IMR-90 (cell line): ENCODE measurements around the gene LDAH. TPM values are rescaled to one million over a fixed set of nuclear protein-coding genes. Genes with fewer than 3 reads are reported as not detected.

ENCODE experiments used
- ATAC-seq: fragments of 200-7000 bp; cut with Tn5 transposase; 2 replicates; pipeline ENCODE4 v1.9.1; 2020; ENCODE audit warnings: low read depth, mild to moderate bottlenecking, moderate library complexity
- BruUV-seq: library from RNA; stranded (reverse); fragments of 400-500 nt; replicated peaks from 2 replicates; lab custom pipeline; 2021; lab: Mats Ljungman, UMichigan
- CTCF ChIA-PET: fragments of 300-600 bp; formaldehyde crosslinking; extraction: SDS; loops from one replicate; lab custom pipeline; 2021; ENCODE audit warnings: antibody characterized with exemption; lab: Yijun Ruan, JAX
- POLR2A ChIA-PET: fragments of 300-600 bp; sonication (Branson Sonifier 250); formaldehyde crosslinking; loops from one replicate; lab custom pipeline; 2022; ENCODE audit warnings: antibody characterized with exemption; ENCODE audit not compliant: unreplicated experiment; lab: Charles Lee
- DNase-seq: peaks from one replicate; pipeline ENCODE4 v3.0.0; 2013
- H2AFZ ChIP-seq: replicated peaks from 2 replicates; pipeline ENCODE3; 2013; ENCODE audit warnings: low read length, mild to moderate bottlenecking; ENCODE audit not compliant: poor library complexity
- H2AK5ac ChIP-seq: 2 replicates; pipeline ENCODE4 v1.6.1; 2013; ENCODE audit warnings: low read depth, low read length, inconsistent platforms
- H2AK9ac ChIP-seq: replicated peaks from 2 replicates; pipeline ENCODE3; 2013; ENCODE audit warnings: mild to moderate bottlenecking, low read depth, low read length, moderate library complexity; ENCODE audit not compliant: poor library complexity
- H2BK120ac ChIP-seq: 2 replicates; pipeline ENCODE4 v1.6.1; 2013; ENCODE audit warnings: low read depth, low read length, inconsistent platforms
- H2BK15ac ChIP-seq: 3 replicates; pipeline ENCODE4 v1.6.1; 2013; ENCODE audit warnings: low read depth, low read length, inconsistent platforms
- H2BK20ac ChIP-seq: 2 replicates; pipeline ENCODE4 v1.6.1; 2013; ENCODE audit warnings: low read depth, mild to moderate bottlenecking, inconsistent platforms, low read length, moderate library complexity
- H2BK5ac ChIP-seq: 2 replicates; pipeline ENCODE4 v1.6.1; 2013; ENCODE audit warnings: mild to moderate bottlenecking, low read depth, low read length, inconsistent platforms; ENCODE audit not compliant: poor library complexity, severe bottlenecking
- H3K14ac ChIP-seq: replicated peaks from 2 replicates; pipeline ENCODE4 v1.6.1; 2013; ENCODE audit warnings: low read depth, low read length, inconsistent platforms
- H3K18ac ChIP-seq: 2 replicates; pipeline ENCODE4 v1.6.1; 2013; ENCODE audit warnings: low read depth, low read length, control low read depth
- H3K23ac ChIP-seq: 2 replicates; pipeline ENCODE4 v1.6.1; 2013; ENCODE audit warnings: low read depth, low read length, inconsistent platforms
- H3K27ac ChIP-seq: 2 replicates; pipeline ENCODE4 v1.5.1; 2013; ENCODE audit warnings: mild to moderate bottlenecking, control low read depth, low read length; ENCODE audit not compliant: insufficient read depth
- H3K27me3 ChIP-seq: 2 replicates; pipeline ENCODE4 v1.6.1; 2013; ENCODE audit warnings: low read length; ENCODE audit not compliant: control insufficient read depth, insufficient read depth
- H3K36me3 ChIP-seq: 2 replicates; pipeline ENCODE4 v1.6.1; 2013; ENCODE audit warnings: low read length, mixed read lengths; ENCODE audit not compliant: control insufficient read depth, insufficient read depth
- H3K4ac ChIP-seq: 2 replicates; pipeline ENCODE4 v1.6.1; 2013; ENCODE audit warnings: low read depth, low read length, inconsistent platforms
- H3K4me1 ChIP-seq: 2 replicates; pipeline ENCODE4 v1.6.1; 2013; ENCODE audit warnings: low read length, mixed read lengths; ENCODE audit not compliant: control insufficient read depth, insufficient read depth
- H3K4me2 ChIP-seq: 2 replicates; pipeline ENCODE4 v1.6.1; 2013; ENCODE audit warnings: low read depth, mild to moderate bottlenecking, control low read depth, low read length, moderate library complexity
- H3K4me3 ChIP-seq: 2 replicates; pipeline ENCODE4 v1.5.1; 2013; ENCODE audit warnings: low read depth, mild to moderate bottlenecking, control low read depth, low read length, moderate library complexity; ENCODE audit not compliant: insufficient read depth
- H3K56ac ChIP-seq: 2 replicates; pipeline ENCODE4 v1.6.1; 2013; ENCODE audit warnings: low read length, inconsistent platforms; ENCODE audit not compliant: insufficient read depth; ENCODE audit errors: extremely low read depth
- H3K79me1 ChIP-seq, 2 experiments: 2 replicates each; pipeline ENCODE4 v1.6.1; 2013; ENCODE audit warnings: low read length in 2 of 2, inconsistent platforms in 1 of 2, low read depth in 1 of 2
- H3K9ac ChIP-seq: 2 replicates; pipeline ENCODE4 v1.6.1; 2013; ENCODE audit warnings: low read depth, low read length, control low read depth
- H3K9me1 ChIP-seq: 2 replicates; pipeline ENCODE4 v1.6.1; 2013; ENCODE audit warnings: low read length, inconsistent platforms; ENCODE audit not compliant: insufficient read depth
- H3K9me3 ChIP-seq: 2 replicates; pipeline ENCODE4 v1.6.1; 2013; ENCODE audit warnings: low read length; ENCODE audit not compliant: control insufficient read depth, insufficient read depth
- H4K20me1 ChIP-seq: 2 replicates; pipeline ENCODE4 v1.6.1; 2013; ENCODE audit warnings: low read length, inconsistent platforms; ENCODE audit not compliant: insufficient read depth
- H4K5ac ChIP-seq: 2 replicates; pipeline ENCODE4 v1.6.1; 2013; ENCODE audit warnings: mild to moderate bottlenecking, low read depth, low read length, control low read depth
- H4K8ac ChIP-seq, 2 experiments: 2 replicates each; pipeline ENCODE4 v1.6.1; 2013; ENCODE audit warnings: low read depth in 2 of 2, low read length in 2 of 2, control low read depth in 1 of 2, inconsistent platforms in 1 of 2
- H4K91ac ChIP-seq: 2 replicates; pipeline ENCODE4 v1.6.1; 2013; ENCODE audit warnings: low read depth, low read length, inconsistent platforms; ENCODE audit not compliant: insufficient read depth
- BHLHE40 ChIP-seq: fragments of 150-350 bp; IDR thresholded peaks from 2 replicates; pipeline ENCODE4 v1.6.1; 2016; ENCODE audit warnings: mild to moderate bottlenecking, low read depth, low read length
- CHD1 ChIP-seq: IDR thresholded peaks from 2 replicates; pipeline ENCODE4 v1.6.1; 2012; ENCODE audit warnings: low read depth, low read length, improper control_type of control experiment
- FOS ChIP-seq: fragments of 150-350 bp; IDR thresholded peaks from 2 replicates; pipeline ENCODE4 v1.6.1; 2016; ENCODE audit warnings: low read depth, low read length
- MAFK ChIP-seq: IDR thresholded peaks from 2 replicates; pipeline ENCODE4 v1.6.1; 2012; ENCODE audit warnings: low read depth, low read length, improper control_type of control experiment
- MAZ ChIP-seq: IDR thresholded peaks from 2 replicates; pipeline ENCODE4 v1.6.1; 2012; ENCODE audit warnings: low read depth, mild to moderate bottlenecking, low read length, improper control_type of control experiment, moderate library complexity, borderline replicate concordance
- MXI1 ChIP-seq: IDR thresholded peaks from 2 replicates; pipeline ENCODE4 v1.6.1; 2012; ENCODE audit warnings: low read depth, mild to moderate bottlenecking, low read length, moderate library complexity, borderline replicate concordance
- POLR2A ChIP-seq: IDR thresholded peaks from 2 replicates; pipeline ENCODE4 v1.6.1; 2012; ENCODE audit warnings: mild to moderate bottlenecking, low read depth, low read length
- RAD21 ChIP-seq: IDR thresholded peaks from 2 replicates; pipeline ENCODE4 v1.6.1; 2012; ENCODE audit warnings: low read length, improper control_type of control experiment
- RFX5 ChIP-seq: IDR thresholded peaks from 2 replicates; pipeline ENCODE4 v1.8.0; 2012; ENCODE audit warnings: low read depth, mild to moderate bottlenecking, low read length, moderate library complexity
- SMC3 ChIP-seq: fragments of 150-350 bp; IDR thresholded peaks from 2 replicates; pipeline ENCODE4 v1.6.1; 2016; ENCODE audit warnings: low read depth, mild to moderate bottlenecking, antibody characterized with exemption, low read length, moderate library complexity
- USF2 ChIP-seq: fragments of 150-350 bp; IDR thresholded peaks from 2 replicates; pipeline ENCODE4 v1.6.1; 2017; ENCODE audit warnings: mild to moderate bottlenecking, antibody characterized with exemption, low read length, low read depth
- WGBS, 2 experiments: methylation state at CpG; one replicate each; pipeline versions ENCODE4 v1.1.5 to v1.1.7; 2013; ENCODE audit warnings: missing lambda C conversion rate in 2 of 2; ENCODE audit not compliant: insufficient read length in 1 of 2; ENCODE audit errors: extremely low coverage in 2 of 2; 5-methylcytosine and 5-hydroxymethylcytosine counted together
- dilution Hi-C: fragments of 300-500 bp; cut with HindIII; formaldehyde crosslinking; loops from one replicate; pipeline ENCODE4 v1.14.3; 2018; ENCODE audit warnings: low sequenced_read_pairs; ENCODE audit not compliant: unreplicated experiment
- in situ Hi-C: fragments of 300-500 bp; cut with MboI; formaldehyde crosslinking; loops from 3 replicates; pipeline ENCODE4 v1.14.3; 2019; ENCODE audit warnings: low sequenced_read_pairs, inconsistent platforms, mixed read lengths
- intact Hi-C: fragments of 100-400 bp; cut with micrococcal nuclease; formaldehyde crosslinking; loops from 2 replicates; pipeline ENCODE4 v1.10.0; 2022
- polyA plus RNA-seq, 3 experiments: library from polyadenylated mRNA; depleted of rRNA; stranded (reverse); fragments of >200 nt; gene quantifications; 2 replicates each; pipeline ENCODE4 v1.2.3, GENCODE V29; 2012; ENCODE audit warnings: low replicate concordance in 1 of 3
- total RNA-seq: library from RNA; depleted of rRNA; stranded (reverse); fragments of >200 nt; gene quantifications from 2 replicates; pipeline ENCODE4 v1.2.3, GENCODE V29; 2012
- TF ChIP-seq, protein P1 (sequence below): fragments of 150-350 bp; IDR thresholded peaks from 2 replicates; pipeline ENCODE4 v1.6.1; 2016; ENCODE audit warnings: low read depth, mild to moderate bottlenecking, low read length, moderate library complexity, borderline replicate concordance
- TF ChIP-seq, protein P2 (sequence below): conservative IDR thresholded peaks from 2 replicates; pipeline ENCODE4 v1.5.1; 2012; ENCODE audit warnings: mild to moderate bottlenecking, low read depth, low read length, improper control_type of control experiment

LDAH gene
- total and polyA plus RNA-seq, 2 of the 4 experiments (the other 2 are of a cell fraction): 12.1 to 31.7 TPM

GRCh38 chr2:20650877-20651730 lies 171.8 kb downstream of the LDAH start, which contains the start of gene HS1BP3:
HS1BP3 (minus strand) TSS chr2:20651098; CDS start chr2:20651063, 35 bp downstream.
- dilution Hi-C loops (no loop called here), intact Hi-C loops (no loop called here), in situ Hi-C loops (loop anchor here (25.0 kb wide), 1 partner anchor 1111 kb away; no protein-coding TSS in a partner anchor)
- Histone ChIP-seq H2BK120ac (peak within 1 kb of the TSS; percentile 90), H3K9me3 (no peaks in the 10 kb centered on the region), H3K9ac (peak within 1 kb of the TSS; percentile 84), H3K4me2 (peak within 1 kb of the TSS; percentile 96), H3K14ac (peak within 1 kb of the TSS; percentile 99), H3K27me3 (peaks cover 14% of the 10 kb centered on the region), H2BK15ac (peak within 1 kb of the TSS; percentile 66; the same call in 1 of the 3 replicates), H3K56ac (peak within 1 kb of the TSS; percentile 94), H3K27ac (peak within 1 kb of the TSS; percentile 79), H2AFZ (peak within 1 kb of the TSS; percentile 100), H3K36me3 (no peaks in the 10 kb centered on the region), H3K79me1 (peaks cover 10 to 37% of the 10 kb centered on the region in 2 experiments; a peak in 3 of 4 replicates), H2AK9ac (peak within 1 kb of the TSS; percentile 97), H4K91ac (peak within 1 kb of the TSS; percentile 97), H2AK5ac (peak within 1 kb of the TSS; percentile 66), H3K18ac (peak within 1 kb of the TSS; percentile 88), H3K4me3 (peak within 1 kb of the TSS; percentile 91), H3K4me1 (peaks cover 9% of the 10 kb centered on the region), H4K5ac (peak within 1 kb of the TSS; percentile 96), H2BK5ac (peak within 1 kb of the TSS; percentile 75), H4K20me1 (peaks cover 5% of the 10 kb centered on the region; the same call in 1 of the 2 replicates), H3K9me1 (peaks cover 9% of the 10 kb centered on the region), H3K4ac (peak within 1 kb of the TSS; percentile 97), H2BK20ac (no peak within 1 kb of the TSS), H4K8ac (peak within 1 kb of the TSS; percentile 98), H3K23ac (peak within 1 kb of the TSS; percentile 78)
- 2% methylated on average over 43 of the region's 72 CpGs; no CpG with 5 or more reads in 1 of the 2 experiments for WGBS, 2 experiments
- ATAC-seq: peak; percentile 99
- peak; percentile 65 for DNase-seq
- ChIA-PET POLR2A (no interaction called here), CTCF (interaction anchor here (0.7 to 1.6 kb wide), 11 partner anchors 9 to 273 kb away, joined by 3 to 10 read pairs (median 4); no protein-coding TSS in a partner anchor)
- BruUV-seq: no TSS peak
- TF ChIP-seq MXI1: peak; percentile 12; the same call in 1 of the 2 replicates
- TF ChIP-seq RFX5: no peak
- TF ChIP-seq FOS: no peak
- peak; percentile 34 for TF ChIP-seq SMC3
- no peak for TF ChIP-seq MAFK
- TF ChIP-seq, protein P1, sequence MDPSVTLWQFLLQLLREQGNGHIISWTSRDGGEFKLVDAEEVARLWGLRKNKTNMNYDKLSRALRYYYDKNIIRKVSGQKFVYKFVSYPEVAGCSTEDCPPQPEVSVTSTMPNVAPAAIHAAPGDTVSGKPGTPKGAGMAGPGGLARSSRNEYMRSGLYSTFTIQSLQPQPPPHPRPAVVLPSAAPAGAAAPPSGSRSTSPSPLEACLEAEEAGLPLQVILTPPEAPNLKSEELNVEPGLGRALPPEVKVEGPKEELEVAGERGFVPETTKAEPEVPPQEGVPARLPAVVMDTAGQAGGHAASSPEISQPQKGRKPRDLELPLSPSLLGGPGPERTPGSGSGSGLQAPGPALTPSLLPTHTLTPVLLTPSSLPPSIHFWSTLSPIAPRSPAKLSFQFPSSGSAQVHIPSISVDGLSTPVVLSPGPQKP: no peak
- TF ChIP-seq RAD21: peak; percentile 49
- peak; percentile 94; the same call in 1 of the 2 replicates for TF ChIP-seq MAZ
- TF ChIP-seq, protein P2, sequence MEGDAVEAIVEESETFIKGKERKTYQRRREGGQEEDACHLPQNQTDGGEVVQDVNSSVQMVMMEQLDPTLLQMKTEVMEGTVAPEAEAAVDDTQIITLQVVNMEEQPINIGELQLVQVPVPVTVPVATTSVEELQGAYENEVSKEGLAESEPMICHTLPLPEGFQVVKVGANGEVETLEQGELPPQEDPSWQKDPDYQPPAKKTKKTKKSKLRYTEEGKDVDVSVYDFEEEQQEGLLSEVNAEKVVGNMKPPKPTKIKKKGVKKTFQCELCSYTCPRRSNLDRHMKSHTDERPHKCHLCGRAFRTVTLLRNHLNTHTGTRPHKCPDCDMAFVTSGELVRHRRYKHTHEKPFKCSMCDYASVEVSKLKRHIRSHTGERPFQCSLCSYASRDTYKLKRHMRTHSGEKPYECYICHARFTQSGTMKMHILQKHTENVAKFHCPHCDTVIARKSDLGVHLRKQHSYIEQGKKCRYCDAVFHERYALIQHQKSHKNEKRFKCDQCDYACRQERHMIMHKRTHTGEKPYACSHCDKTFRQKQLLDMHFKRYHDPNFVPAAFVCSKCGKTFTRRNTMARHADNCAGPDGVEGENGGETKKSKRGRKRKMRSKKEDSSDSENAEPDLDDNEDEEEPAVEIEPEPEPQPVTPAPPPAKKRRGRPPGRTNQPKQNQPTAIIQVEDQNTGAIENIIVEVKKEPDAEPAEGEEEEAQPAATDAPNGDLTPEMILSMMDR: peak; percentile 99
- peak; percentile 70 for TF ChIP-seq POLR2A
- peak; percentile 92 for TF ChIP-seq BHLHE40
- TF ChIP-seq USF2: peak; percentile 88
- no peak for TF ChIP-seq CHD1
